MM.1S (cell line): Measurements from ENCODE around the gene HEPACAM2.

Experiments
- DNase-seq: peaks from one replicate; pipeline ENCODE4 v3.0.0-alpha.2; 2015
- H2AFZ ChIP-seq: fragments of 300-600 bp; sonication (generic); 2 replicates; pipeline ENCODE4 v1.6.0; 2016; ENCODE audit warnings: antibody characterized with exemption, low read length
- H3F3A ChIP-seq: fragments of 300-600 bp; sonication (generic); 2 replicates; pipeline ENCODE4 v1.6.1; 2016; ENCODE audit warnings: mild to moderate bottlenecking, antibody characterized with exemption, low read length, moderate library complexity, mixed read lengths; ENCODE audit not compliant: insufficient read depth
- H3K27ac ChIP-seq: fragments of 300-600 bp; sonication (generic); 2 replicates; pipeline ENCODE4 v1.5.1; 2016; ENCODE audit warnings: mild to moderate bottlenecking, low read length
- H3K27me3 ChIP-seq: fragments of 300-600 bp; sonication (generic); replicated peaks from 2 replicates; pipeline ENCODE4 v1.6.0; 2016; ENCODE audit warnings: low read length; ENCODE audit not compliant: insufficient read depth
- H3K36me3 ChIP-seq: fragments of 300-600 bp; sonication (generic); replicated peaks from 2 replicates; pipeline ENCODE4 v1.6.1; 2016; ENCODE audit warnings: mild to moderate bottlenecking, low read length, mixed read lengths; ENCODE audit not compliant: insufficient read depth
- H3K4me1 ChIP-seq: fragments of 300-600 bp; sonication (generic); 2 replicates; pipeline ENCODE4 v1.6.1; 2016; ENCODE audit warnings: low read length, mixed read lengths
- H3K4me2 ChIP-seq: fragments of 300-600 bp; sonication (generic); 2 replicates; pipeline ENCODE4 v1.6.0; 2016; ENCODE audit warnings: low read depth, low read length
- H3K4me3 ChIP-seq: fragments of 300-600 bp; sonication (generic); 2 replicates; pipeline ENCODE4 v1.5.1; 2016; ENCODE audit warnings: low read length, mixed read lengths
- H3K79me2 ChIP-seq: fragments of 300-600 bp; sonication (generic); 2 replicates; pipeline ENCODE4 v1.6.1; 2016; ENCODE audit warnings: mixed run types, low read length, mixed read lengths
- H3K9ac ChIP-seq: fragments of 300-600 bp; sonication (generic); 2 replicates; pipeline ENCODE4 v1.6.1; 2016; ENCODE audit warnings: low read length, mixed read lengths
- H3K9me2 ChIP-seq: fragments of 300-600 bp; sonication (generic); replicated peaks from 2 replicates; pipeline ENCODE4 v1.6.1; 2016; ENCODE audit warnings: mild to moderate bottlenecking, low read length, mixed read lengths; ENCODE audit not compliant: insufficient read depth
- H3K9me3 ChIP-seq: fragments of 300-600 bp; sonication (generic); replicated peaks from 2 replicates; pipeline ENCODE4 v1.6.1; 2016; ENCODE audit warnings: mild to moderate bottlenecking, low read length, mixed read lengths; ENCODE audit not compliant: insufficient read depth
- H4K20me1 ChIP-seq: fragments of 300-600 bp; sonication (generic); 2 replicates; pipeline ENCODE4 v1.6.1; 2016; ENCODE audit warnings: mild to moderate bottlenecking, low read length, moderate library complexity, mixed read lengths; ENCODE audit not compliant: insufficient read depth
- EZH2 ChIP-seq: fragments of 300-600 bp; sonication (generic); optimal IDR thresholded peaks from 2 replicates; pipeline ENCODE3; 2017; ENCODE audit warnings: low read depth, mild to moderate bottlenecking, antibody characterized with exemption, low read length, mixed read lengths
- EZH2phosphoT487 ChIP-seq: fragments of 300-600 bp; sonication (generic); IDR thresholded peaks from 2 replicates; pipeline ENCODE4 v1.6.1; 2018; ENCODE audit warnings: antibody characterized with exemption, low read length
- TF ChIP-seq, protein P1 (sequence below): fragments of 300-600 bp; sonication (generic); IDR thresholded peaks from 2 replicates; pipeline ENCODE4 v1.5.1; 2016; ENCODE audit warnings: antibody characterized with exemption, low read length, mixed read lengths

HEPACAM2 gene

GRCh38 chr7:93147363-93147762 lies 78.9 kb downstream of the HEPACAM2 start:
- Histone ChIP-seq H3K36me3 (peaks cover 17% of the 10 kb centered on the region; the same call in 1 of the 2 replicates), H3K4me3 (peak overlapping the region; percentile 73), H3K4me2 (peak overlapping the region; percentile 79), H3K9me2 (no peaks in the 10 kb centered on the region), H4K20me1 (no peaks in the 10 kb centered on the region), H3K79me2 (peaks cover 35% of the 10 kb centered on the region), H3K27ac (peak overlapping the region; percentile 67), H3K9ac (peak overlapping the region; percentile 47), H3K4me1 (peaks cover 12% of the 10 kb centered on the region), H2AFZ (peak overlapping the region; percentile 47), H3K9me3 (no peaks in the 10 kb centered on the region), H3F3A (peaks cover 14% of the 10 kb centered on the region), H3K27me3 (no peaks in the 10 kb centered on the region)
- TF ChIP-seq EZH2 (no peak), EZH2phosphoT487 (no peak)
- TF ChIP-seq, protein P1, sequence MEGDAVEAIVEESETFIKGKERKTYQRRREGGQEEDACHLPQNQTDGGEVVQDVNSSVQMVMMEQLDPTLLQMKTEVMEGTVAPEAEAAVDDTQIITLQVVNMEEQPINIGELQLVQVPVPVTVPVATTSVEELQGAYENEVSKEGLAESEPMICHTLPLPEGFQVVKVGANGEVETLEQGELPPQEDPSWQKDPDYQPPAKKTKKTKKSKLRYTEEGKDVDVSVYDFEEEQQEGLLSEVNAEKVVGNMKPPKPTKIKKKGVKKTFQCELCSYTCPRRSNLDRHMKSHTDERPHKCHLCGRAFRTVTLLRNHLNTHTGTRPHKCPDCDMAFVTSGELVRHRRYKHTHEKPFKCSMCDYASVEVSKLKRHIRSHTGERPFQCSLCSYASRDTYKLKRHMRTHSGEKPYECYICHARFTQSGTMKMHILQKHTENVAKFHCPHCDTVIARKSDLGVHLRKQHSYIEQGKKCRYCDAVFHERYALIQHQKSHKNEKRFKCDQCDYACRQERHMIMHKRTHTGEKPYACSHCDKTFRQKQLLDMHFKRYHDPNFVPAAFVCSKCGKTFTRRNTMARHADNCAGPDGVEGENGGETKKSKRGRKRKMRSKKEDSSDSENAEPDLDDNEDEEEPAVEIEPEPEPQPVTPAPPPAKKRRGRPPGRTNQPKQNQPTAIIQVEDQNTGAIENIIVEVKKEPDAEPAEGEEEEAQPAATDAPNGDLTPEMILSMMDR, result no peak
- peak; percentile 67 for DNase-seq

GRCh38 chr7:93146472-93147141 lies 79.7 kb downstream of the HEPACAM2 start:
- Histone ChIP-seq H3K4me2 (peak overlapping the region; percentile 79), H2AFZ (peak overlapping the region; percentile 47), H3K9me3 (no peaks in the 10 kb centered on the region), H3K79me2 (peaks cover 35% of the 10 kb centered on the region), H3K27ac (peak overlapping the region; percentile 67), H3K9me2 (no peaks in the 10 kb centered on the region), H3K36me3 (peaks cover 17% of the 10 kb centered on the region; the same call in 1 of the 2 replicates), H3K4me1 (peaks cover 12% of the 10 kb centered on the region), H3K27me3 (no peaks in the 10 kb centered on the region), H4K20me1 (no peaks in the 10 kb centered on the region), H3K9ac (peak overlapping the region; percentile 47), H3K4me3 (peak overlapping the region; percentile 73), H3F3A (peaks cover 14% of the 10 kb centered on the region)
- DNase-seq, result peak; percentile 42
- TF ChIP-seq EZH2 (no peak), EZH2phosphoT487 (no peak)
- TF ChIP-seq, protein P1, result no peak

GRCh38 chr7:93146036-93146435 lies 80.2 kb downstream of the HEPACAM2 start:
- Histone ChIP-seq H3K27me3 (no peaks in the 10 kb centered on the region), H3F3A (peaks cover 14% of the 10 kb centered on the region), H3K36me3 (peaks cover 19% of the 10 kb centered on the region; the same call in 1 of the 2 replicates), H3K79me2 (peaks cover 35% of the 10 kb centered on the region), H3K4me1 (peaks cover 12% of the 10 kb centered on the region), H3K9ac (peak overlapping the region; percentile 47; the same call in 1 of the 2 replicates), H3K4me2 (peak overlapping the region; percentile 79), H3K4me3 (peak overlapping the region; percentile 73), H3K9me3 (no peaks in the 10 kb centered on the region), H3K9me2 (no peaks in the 10 kb centered on the region), H4K20me1 (no peaks in the 10 kb centered on the region), H2AFZ (no peak overlapping the region), H3K27ac (peak overlapping the region; percentile 67; the same call in 1 of the 2 replicates)
- TF ChIP-seq EZH2 (no peak), EZH2phosphoT487 (no peak)
- TF ChIP-seq, protein P1, result no peak
- DNase-seq, result no peak
